Mesendoderm (in vitro differentiated cells): Measurements from ENCODE around the gene RASA3.

Experiments used
- DNase-seq: peaks from one replicate; pipeline ENCODE4 v3.0.0; 2013
- H2AK5ac ChIP-seq: 2 replicates; pipeline ENCODE4 v1.6.1; 2013; ENCODE audit warnings: low read length, inconsistent platforms
- H2BK120ac ChIP-seq: 2 replicates; pipeline ENCODE4 v1.6.1; 2013; ENCODE audit warnings: low read depth, mild to moderate bottlenecking, low read length, moderate library complexity, mixed read lengths
- H2BK15ac ChIP-seq: replicated peaks from 2 replicates; pipeline ENCODE4 v1.6.1; 2013; ENCODE audit warnings: low read depth, mild to moderate bottlenecking, moderate library complexity
- H2BK5ac ChIP-seq: 2 replicates; pipeline ENCODE4 v1.6.1; 2013; ENCODE audit warnings: low read length, inconsistent platforms
- H3K18ac ChIP-seq: 2 replicates; pipeline ENCODE4 v1.6.1; 2013; ENCODE audit warnings: mild to moderate bottlenecking, low read length, mixed read lengths
- H3K23ac ChIP-seq: one replicate; pipeline ENCODE4 v1.6.1; 2013; ENCODE audit warnings: low read length
- H3K27ac ChIP-seq: 2 replicates; pipeline ENCODE4 v1.5.1; 2013; ENCODE audit warnings: low read depth, mild to moderate bottlenecking, inconsistent platforms, low read length, moderate library complexity
- H3K27me3 ChIP-seq: 2 replicates; pipeline ENCODE4 v1.6.1; 2013; ENCODE audit warnings: low read length, control low read depth, mild to moderate bottlenecking, inconsistent platforms; ENCODE audit not compliant: insufficient read depth, poor library complexity
- H3K36me3 ChIP-seq: 2 replicates; pipeline ENCODE4 v1.6.1; 2013; ENCODE audit warnings: low read length, inconsistent platforms; ENCODE audit not compliant: control insufficient read depth, insufficient read depth
- H3K4ac ChIP-seq: one replicate; pipeline ENCODE4 v1.6.1; 2013; ENCODE audit warnings: low read depth, mild to moderate bottlenecking, low read length, moderate library complexity
- H3K4me1 ChIP-seq: 2 replicates; pipeline ENCODE4 v1.6.1; 2013; ENCODE audit warnings: low read depth, low read length, inconsistent platforms; ENCODE audit not compliant: control insufficient read depth
- H3K4me2 ChIP-seq: 2 replicates; pipeline ENCODE4 v1.6.1; 2013; ENCODE audit warnings: low read length
- H3K4me3 ChIP-seq: 2 replicates; pipeline ENCODE4 v1.5.1; 2013; ENCODE audit warnings: mild to moderate bottlenecking, low read length
- H3K56ac ChIP-seq: one replicate; pipeline ENCODE4 v1.6.1; 2013; ENCODE audit warnings: low read length
- H3K79me1 ChIP-seq: 2 replicates; pipeline ENCODE4 v1.6.1; 2013; ENCODE audit warnings: low read length, inconsistent platforms
- H3K79me2 ChIP-seq: 2 replicates; pipeline ENCODE4 v1.6.1; 2013; ENCODE audit warnings: mild to moderate bottlenecking, low read length; ENCODE audit not compliant: control insufficient read depth, insufficient read depth
- H3K9ac ChIP-seq: 2 replicates; pipeline ENCODE4 v1.6.1; 2013; ENCODE audit warnings: low read length, inconsistent platforms
- H4K5ac ChIP-seq: one replicate; pipeline ENCODE4 v1.6.1; 2013; ENCODE audit warnings: low read length
- H4K8ac ChIP-seq: one replicate; pipeline ENCODE4 v1.6.1; 2013; ENCODE audit warnings: low read depth, mild to moderate bottlenecking, control low read depth, low read length, moderate library complexity
- WGBS: extraction: QIAGEN DNeasy Blood & Tissue Kit; methylation state at CpG from one replicate; pipeline ENCODE4 v1.1.7; 2013; ENCODE audit warnings: low lambda C conversion rate, missing lambda C conversion rate; ENCODE audit not compliant: insufficient coverage; ENCODE audit errors: extremely low coverage; 5-methylcytosine and 5-hydroxymethylcytosine counted together

Gene RASA3

DNA sequence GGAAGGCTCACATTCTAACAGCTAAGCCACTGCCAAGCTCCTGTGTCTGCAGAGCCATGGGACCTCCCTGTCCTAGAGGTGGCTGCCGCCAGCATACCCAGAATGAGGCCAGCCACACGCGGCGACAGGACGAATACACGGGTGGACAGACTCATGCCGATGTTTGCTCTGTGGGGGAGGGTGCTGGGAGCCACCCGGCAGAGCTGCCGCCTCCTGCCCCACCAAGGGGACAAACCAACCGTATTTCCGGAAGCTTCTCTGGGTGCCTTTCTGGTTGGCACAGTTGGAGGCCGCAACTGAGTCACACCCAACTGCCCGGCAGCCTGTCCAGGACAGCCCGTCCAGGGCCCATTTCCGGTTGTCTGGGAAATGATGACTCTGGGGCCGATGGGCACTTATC is 178.9 kb downstream of the RASA3 start:
- WGBS, result no CpG with 5 or more reads among the region's 16 CpGs

DNA sequence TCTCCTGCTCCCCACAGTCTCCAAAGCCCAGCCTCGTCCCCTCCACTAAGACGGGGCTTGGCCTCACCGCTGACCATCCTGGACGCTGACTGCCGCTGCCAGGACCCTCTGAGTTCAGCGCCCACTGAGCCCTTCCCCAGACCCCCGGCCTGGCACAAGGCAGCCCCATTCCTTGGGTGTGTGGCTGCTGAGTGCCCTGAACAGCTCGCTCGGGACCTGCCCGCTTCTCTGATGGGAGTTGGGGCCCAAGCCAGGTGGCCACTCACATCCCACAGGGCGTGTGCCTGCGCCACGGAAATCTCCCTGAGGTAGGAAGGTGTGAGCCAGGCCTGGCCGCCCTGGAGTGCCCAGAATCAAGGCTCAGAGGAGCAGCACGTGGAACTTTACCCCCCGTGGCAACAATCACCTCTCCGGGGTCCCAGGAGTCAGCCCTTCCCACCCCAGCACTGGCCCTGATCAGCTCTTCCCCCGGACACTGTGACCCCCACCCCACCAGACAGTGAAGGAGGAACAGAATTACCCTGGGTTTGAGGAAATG is 179.4 kb downstream of the RASA3 start:
- Histone ChIP-seq H3K18ac (no peak overlapping the region), H3K23ac (no peak overlapping the region), H3K4ac (no peak overlapping the region), H3K36me3 (no peaks in the 10 kb centered on the region), H2BK15ac (no peak overlapping the region), H2BK120ac (no peak overlapping the region), H3K4me3 (no peak overlapping the region), H3K79me1 (no peaks in the 10 kb centered on the region), H3K4me1 (no peaks in the 10 kb centered on the region), H3K56ac (no peak overlapping the region), H3K4me2 (no peak overlapping the region), H3K27ac (no peak overlapping the region), H2BK5ac (no peak overlapping the region), H3K79me2 (no peaks in the 10 kb centered on the region), H2AK5ac (no peak overlapping the region), H4K5ac (no peak overlapping the region), H3K9ac (no peak overlapping the region), H4K8ac (no peak overlapping the region), H3K27me3 (no peaks in the 10 kb centered on the region)
- WGBS, result no CpG with 5 or more reads among the region's 18 CpGs
- no peak for DNase-seq

More for the DNA sequence above, 178.9 kb downstream of the RASA3 start:
- no peak for DNase-seq
- Histone ChIP-seq H2BK5ac (no peak overlapping the region), H3K23ac (no peak overlapping the region), H3K4me3 (no peak overlapping the region), H3K79me1 (no peaks in the 10 kb centered on the region), H2AK5ac (no peak overlapping the region), H3K79me2 (no peaks in the 10 kb centered on the region), H4K8ac (no peak overlapping the region), H3K9ac (no peak overlapping the region), H3K27me3 (no peaks in the 10 kb centered on the region), H2BK15ac (no peak overlapping the region), H2BK120ac (no peak overlapping the region), H3K4me2 (no peak overlapping the region), H4K5ac (no peak overlapping the region), H3K4ac (no peak overlapping the region), H3K18ac (no peak overlapping the region), H3K36me3 (no peaks in the 10 kb centered on the region), H3K4me1 (no peaks in the 10 kb centered on the region), H3K56ac (no peak overlapping the region), H3K27ac (no peak overlapping the region)

DNA sequence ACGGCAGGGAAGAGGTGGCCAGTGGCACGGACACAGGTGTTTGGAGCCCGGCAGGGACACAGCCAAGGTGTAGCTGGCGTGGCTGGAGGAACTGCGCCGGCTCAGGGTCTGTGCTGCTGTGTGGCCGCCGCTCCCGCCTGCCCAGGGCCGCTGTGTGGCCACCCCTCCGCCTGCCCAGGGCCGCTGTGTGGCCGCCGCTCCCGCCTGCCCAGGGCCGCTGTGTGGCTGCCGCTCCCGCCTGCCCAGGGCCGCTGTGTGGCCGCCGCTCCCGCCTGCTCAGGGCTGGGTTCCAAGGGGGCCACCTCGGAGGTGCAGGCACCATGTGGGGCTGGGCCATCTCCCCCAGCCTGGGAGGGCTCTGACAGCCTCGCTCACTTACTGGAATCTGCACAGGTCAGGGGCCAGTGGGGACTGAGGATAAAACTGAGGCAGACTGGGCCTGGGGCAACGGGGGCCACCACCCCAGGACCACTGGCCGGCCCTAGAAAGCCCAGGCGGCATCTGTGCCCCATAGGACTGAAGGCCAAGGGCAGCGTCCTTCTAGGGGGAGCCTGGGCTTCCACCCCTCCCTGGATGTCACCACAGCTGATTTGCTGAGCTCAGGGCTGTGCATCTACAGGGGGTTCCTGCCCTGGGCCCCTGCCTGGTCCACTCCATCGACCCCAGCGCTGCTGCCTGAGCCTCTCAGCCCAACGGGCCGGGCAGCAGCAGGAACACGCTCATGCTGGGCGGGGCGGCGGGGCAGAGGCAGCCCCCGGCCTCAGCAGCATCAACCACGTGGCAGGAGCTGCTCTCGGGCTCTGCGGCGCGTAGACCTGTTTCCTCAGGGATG is 180.1 kb downstream of the RASA3 start:
- no peak overlapping the region for H2BK5ac ChIP-seq
- no peak overlapping the region for H2BK15ac ChIP-seq
- H3K36me3 ChIP-seq, result no peaks in the 10 kb centered on the region
- no peak overlapping the region for H3K4ac ChIP-seq
- no peaks in the 10 kb centered on the region for H3K27me3 ChIP-seq
- DNase-seq, result no peak
- H3K27ac ChIP-seq, result no peak overlapping the region
- H4K5ac ChIP-seq, result no peak overlapping the region
- H3K23ac ChIP-seq, result no peak overlapping the region
- no peaks in the 10 kb centered on the region for H3K4me1 ChIP-seq
- no peak overlapping the region for H3K4me3 ChIP-seq
- H3K56ac ChIP-seq, result no peak overlapping the region
- no CpG with 5 or more reads among the region's 42 CpGs for WGBS
- no peaks in the 10 kb centered on the region for H3K79me2 ChIP-seq
- H3K9ac ChIP-seq, result no peak overlapping the region
- no peak overlapping the region for H2BK120ac ChIP-seq
- H3K79me1 ChIP-seq, result no peaks in the 10 kb centered on the region
- no peak overlapping the region for H3K4me2 ChIP-seq
- H4K8ac ChIP-seq, result no peak overlapping the region
- no peak overlapping the region for H3K18ac ChIP-seq
- H2AK5ac ChIP-seq, result no peak overlapping the region

DNA sequence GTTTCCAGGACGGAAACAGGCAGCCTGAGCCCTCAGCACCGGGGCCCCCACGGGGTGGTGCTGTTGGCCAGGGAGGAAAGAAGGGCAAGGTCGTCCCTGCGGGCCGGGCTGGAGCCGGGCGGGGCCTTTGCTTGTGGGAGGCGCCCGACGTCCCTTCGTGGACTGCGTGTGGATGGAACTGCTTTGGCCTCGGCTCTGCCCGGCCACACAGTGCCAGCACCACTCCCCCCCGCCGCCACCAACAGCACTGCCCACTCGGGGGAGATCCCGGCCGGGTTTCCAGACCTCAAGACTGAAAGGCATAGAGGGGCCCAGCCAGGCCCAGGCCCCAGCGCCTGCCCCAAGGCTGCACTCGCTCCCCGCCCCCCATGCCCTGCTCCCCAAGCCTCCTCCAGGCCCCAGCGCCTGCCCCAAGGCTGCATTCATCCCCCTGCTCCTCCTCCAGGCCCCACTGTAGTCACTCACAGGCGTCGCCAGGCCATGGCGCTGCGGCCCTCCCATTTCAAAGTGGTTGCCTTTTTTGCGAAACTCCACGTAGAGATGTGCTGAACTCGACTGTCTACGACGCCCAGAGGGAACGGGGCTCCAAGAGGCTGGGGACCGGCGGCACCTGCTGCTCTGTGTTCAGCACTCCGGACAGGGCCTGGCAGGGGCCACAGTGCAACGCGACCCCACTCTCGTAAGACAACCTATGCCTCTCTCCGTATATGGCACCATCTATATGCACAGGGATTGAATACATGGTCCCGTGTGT is 181.0 kb downstream of the RASA3 start:
- H2BK15ac ChIP-seq, result no peak overlapping the region
- no peaks in the 10 kb centered on the region for H3K27me3 ChIP-seq
- no peak overlapping the region for H2BK5ac ChIP-seq
- no peak overlapping the region for H3K27ac ChIP-seq
- no peak overlapping the region for H4K5ac ChIP-seq
- peak overlapping the region; percentile 76 for H3K56ac ChIP-seq
- no peak overlapping the region for H3K4me3 ChIP-seq
- WGBS, result no CpG with 5 or more reads among the region's 42 CpGs
- no peak overlapping the region for H2AK5ac ChIP-seq
- peak overlapping the region; percentile 36 for H3K9ac ChIP-seq
- H3K4me2 ChIP-seq, result peak overlapping the region; percentile 15
- DNase-seq, result peak; percentile 77
- no peaks in the 10 kb centered on the region for H3K36me3 ChIP-seq
- H3K79me2 ChIP-seq, result no peaks in the 10 kb centered on the region
- H3K79me1 ChIP-seq, result no peaks in the 10 kb centered on the region
- no peak overlapping the region for H3K23ac ChIP-seq
- no peak overlapping the region for H4K8ac ChIP-seq
- H3K4me1 ChIP-seq, result no peaks in the 10 kb centered on the region
- H3K4ac ChIP-seq, result no peak overlapping the region
- no peak overlapping the region for H3K18ac ChIP-seq
- no peak overlapping the region for H2BK120ac ChIP-seq

DNA sequence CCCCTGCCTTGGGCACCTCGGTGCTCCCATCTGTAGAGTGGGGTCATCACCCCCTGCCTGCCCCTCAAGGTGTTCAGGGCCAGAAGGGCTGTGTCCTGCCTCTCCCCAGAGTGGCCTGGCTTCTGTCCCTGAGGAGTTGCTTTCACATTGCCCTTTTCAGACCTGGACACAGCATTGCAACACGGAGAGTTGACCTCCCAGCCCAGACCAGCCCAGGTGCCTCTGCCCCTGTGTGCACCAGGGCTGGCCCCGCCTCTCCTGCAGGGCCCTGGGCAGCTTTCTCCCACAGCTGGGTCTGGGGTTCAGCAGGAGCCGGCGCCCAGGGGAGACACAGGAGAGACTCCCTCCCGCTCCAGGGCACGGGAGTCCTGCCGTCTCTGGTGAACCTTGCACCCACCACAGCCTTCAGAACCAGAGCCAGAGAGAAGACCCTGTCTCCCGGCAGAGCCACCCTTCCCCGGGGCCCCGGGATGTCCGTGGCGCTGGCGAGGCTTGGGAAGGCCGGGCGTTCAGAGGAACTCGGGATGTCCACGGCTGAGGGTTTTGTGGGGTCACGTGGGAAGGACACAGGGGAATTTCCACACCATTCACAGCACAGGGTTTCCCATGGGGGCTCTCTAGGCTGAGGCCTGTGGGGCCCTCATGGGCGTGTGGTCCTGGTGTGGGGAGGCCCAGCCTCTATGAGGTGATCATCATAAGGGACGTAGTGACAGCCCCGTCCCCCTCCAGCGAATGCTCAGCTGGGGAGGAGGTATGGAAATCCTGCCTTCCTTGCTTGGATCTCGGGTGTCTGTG is 181.8 kb downstream of the RASA3 start:
- Histone ChIP-seq H3K56ac (peak overlapping the region; percentile 49), H3K27ac (no peak overlapping the region), H3K79me2 (no peaks in the 10 kb centered on the region), H4K5ac (no peak overlapping the region), H3K4me2 (no peak overlapping the region), H3K9ac (no peak overlapping the region), H3K4me3 (no peak overlapping the region), H4K8ac (no peak overlapping the region), H2BK120ac (no peak overlapping the region), H3K27me3 (no peaks in the 10 kb centered on the region), H3K23ac (no peak overlapping the region), H3K4ac (no peak overlapping the region), H2BK15ac (no peak overlapping the region), H3K4me1 (no peaks in the 10 kb centered on the region), H2AK5ac (no peak overlapping the region), H3K18ac (no peak overlapping the region), H2BK5ac (no peak overlapping the region), H3K36me3 (no peaks in the 10 kb centered on the region), H3K79me1 (no peaks in the 10 kb centered on the region)
- DNase-seq, result no peak
- no CpG with 5 or more reads among the region's 24 CpGs for WGBS
